Stomach smooth muscle (tissue), 2 donors: ENCODE measurements around the gene MYL2.

Experiments used
- H3K27ac ChIP-seq: one replicate; pipeline ENCODE4 v1.7.0; 2013; ENCODE audit warnings: mild to moderate bottlenecking, low read length, inconsistent platforms
- H3K27me3 ChIP-seq, 2 donors: one replicate each; pipeline ENCODE4 v1.7.0; 2013; ENCODE audit warnings: low read length in 2 of 2; ENCODE audit not compliant: insufficient read depth in 2 of 2, control insufficient read depth in 1 of 2
- H3K36me3 ChIP-seq, 2 donors: one replicate each; pipeline ENCODE4 v1.7.0; 2013; ENCODE audit warnings: low read length in 2 of 2; ENCODE audit not compliant: control insufficient read depth in 2 of 2, insufficient read depth in 2 of 2
- H3K4me1 ChIP-seq: one replicate; pipeline ENCODE4 v1.7.0; 2013; ENCODE audit warnings: low read length; ENCODE audit not compliant: control insufficient read depth, insufficient read depth
- H3K4me3 ChIP-seq, 2 donors: one replicate each; pipeline ENCODE4 v1.7.0; 2013; ENCODE audit warnings: low read length in 2 of 2
- H3K9ac ChIP-seq, 2 donors: one replicate each; pipeline ENCODE4 v1.7.0; 2013; ENCODE audit warnings: low read length in 2 of 2, mild to moderate bottlenecking in 1 of 2
- H3K9me3 ChIP-seq, 2 donors: one replicate each; pipeline ENCODE4 v1.7.0; 2013; ENCODE audit warnings: low read length in 2 of 2; ENCODE audit not compliant: control insufficient read depth in 2 of 2
- donor health status: healthy.
- donor health status: Pancreatic carcinoma.

MYL2 gene

DNA sequence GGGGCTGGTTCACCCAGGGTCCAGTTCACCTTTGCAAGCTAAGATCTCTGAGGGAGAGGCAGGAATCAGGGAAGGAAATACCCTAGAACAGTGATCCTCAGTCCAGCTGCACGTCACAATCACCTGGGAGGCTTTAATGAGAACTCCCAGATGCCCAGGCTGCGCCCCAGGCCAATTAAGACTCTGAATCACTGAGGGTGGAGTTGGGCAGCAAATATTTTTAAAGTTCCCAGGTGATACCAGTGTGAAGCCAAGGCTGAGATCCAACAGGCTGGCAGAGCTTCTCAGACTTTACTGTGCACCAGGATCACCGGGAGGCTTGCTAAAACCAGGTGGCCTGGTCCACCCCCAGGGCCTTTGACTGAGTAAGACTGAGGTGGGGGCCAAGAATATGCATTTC lies 23.8 kb downstream of the MYL2 start:
- H3K27ac ChIP-seq = no peak overlapping the region
- no peaks in the 10 kb centered on the region for H3K4me1 ChIP-seq
- H3K9ac ChIP-seq = no peak overlapping the region
- no peaks in the 10 kb centered on the region for H3K27me3 ChIP-seq
- no peaks in the 10 kb centered on the region for H3K36me3 ChIP-seq
- H3K9me3 ChIP-seq = peaks cover 0 to 6% of the 10 kb centered on the region in 2 donors
- H3K4me3 ChIP-seq = no peak overlapping the region

DNA sequence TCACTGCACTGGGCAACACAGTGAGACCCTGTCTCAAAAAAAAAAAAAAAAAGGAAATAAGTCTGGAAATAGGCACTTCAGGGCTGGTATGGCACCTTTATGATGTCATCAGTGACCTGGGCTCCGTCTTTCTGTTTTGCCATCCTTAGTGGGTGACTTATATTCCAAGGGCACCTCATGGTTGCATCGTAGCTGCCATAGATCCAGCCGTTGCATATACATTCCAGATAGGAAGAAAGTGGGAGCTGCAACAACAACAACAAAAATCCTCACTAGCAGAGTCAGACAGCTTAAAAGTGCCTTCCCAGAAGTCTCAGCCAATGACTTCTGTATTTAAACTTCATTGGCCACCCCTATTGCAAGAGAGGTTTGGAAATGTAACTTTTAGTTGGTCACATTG lies 26.4 kb downstream of the MYL2 start:
- no peak overlapping the region for H3K27ac ChIP-seq
- no peaks in the 10 kb centered on the region for H3K36me3 ChIP-seq
- no peak overlapping the region for H3K4me3 ChIP-seq
- peaks cover 0 to 4% of the 10 kb centered on the region in 2 donors for H3K9me3 ChIP-seq
- H3K4me1 ChIP-seq = no peaks in the 10 kb centered on the region
- no peak overlapping the region for H3K9ac ChIP-seq
- H3K27me3 ChIP-seq = no peaks in the 10 kb centered on the region

DNA sequence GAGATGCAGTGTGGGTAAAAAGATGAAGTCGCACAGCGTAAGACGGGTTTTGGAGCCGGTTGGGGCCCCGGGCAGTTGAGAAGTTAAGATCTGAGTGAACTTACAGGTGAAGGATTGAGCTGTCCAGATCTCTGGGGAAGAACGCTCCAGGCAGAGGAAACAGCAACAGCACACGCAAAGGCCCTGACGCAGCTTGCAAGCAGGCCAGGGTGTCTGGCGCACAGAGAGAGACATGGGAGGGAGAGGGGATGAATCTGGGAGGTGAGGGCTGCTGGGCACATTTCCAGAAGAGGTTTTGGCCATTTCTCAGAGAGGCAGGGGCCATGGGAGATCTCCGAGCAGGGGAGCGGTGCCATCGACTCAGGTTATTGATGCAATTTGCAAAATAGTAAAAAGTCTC lies 31.0 kb downstream of the MYL2 start:
- Histone ChIP-seq H3K27ac (no peak overlapping the region), H3K27me3 (no peaks in the 10 kb centered on the region), H3K9me3 (peaks cover 0 to 4% of the 10 kb centered on the region in 2 donors), H3K4me1 (no peaks in the 10 kb centered on the region), H3K36me3 (no peaks in the 10 kb centered on the region), H3K9ac (no peak overlapping the region), H3K4me3 (no peak overlapping the region)

DNA sequence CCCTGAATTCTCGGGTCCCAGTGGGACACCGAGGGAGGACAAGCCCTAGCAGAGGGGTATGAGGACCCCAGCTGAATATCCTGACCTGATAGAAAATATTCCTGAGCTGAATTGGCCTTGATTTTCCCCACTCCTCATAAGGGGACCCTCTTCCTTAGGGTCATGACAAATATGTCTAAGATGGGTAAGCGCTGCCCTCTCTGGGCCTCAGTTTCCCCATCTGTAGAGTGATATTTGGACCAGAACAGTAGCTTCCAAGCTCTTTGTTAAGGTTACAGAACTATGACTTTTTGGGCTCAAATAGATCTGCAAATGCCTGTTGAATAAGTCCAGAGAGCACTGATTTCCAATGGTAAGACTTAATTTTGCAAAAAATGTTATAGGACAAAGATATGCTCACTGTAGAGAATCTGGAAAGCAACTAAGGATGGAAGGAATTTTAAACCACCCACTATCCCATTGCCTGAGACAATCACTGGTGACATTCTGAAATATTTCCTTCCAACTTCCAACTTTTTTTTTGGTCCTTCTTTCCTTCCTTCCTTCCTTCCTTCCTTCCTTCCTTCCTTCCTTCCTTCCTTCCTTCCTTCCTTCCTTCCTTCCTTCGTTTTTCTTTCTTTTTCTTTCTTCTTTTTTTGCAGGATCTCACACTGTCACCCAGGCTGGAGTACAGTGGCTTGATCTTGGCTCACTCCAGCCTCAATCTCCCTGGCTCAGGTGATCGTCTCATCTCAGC lies 32.0 kb downstream of the MYL2 start:
- H3K4me3 ChIP-seq = no peak overlapping the region
- H3K4me1 ChIP-seq = no peaks in the 10 kb centered on the region
- no peak overlapping the region for H3K27ac ChIP-seq
- no peaks in the 10 kb centered on the region for H3K27me3 ChIP-seq
- H3K9ac ChIP-seq = no peak overlapping the region
- no peaks in the 10 kb centered on the region for H3K36me3 ChIP-seq
- H3K9me3 ChIP-seq = no peaks in the 10 kb centered on the region

DNA sequence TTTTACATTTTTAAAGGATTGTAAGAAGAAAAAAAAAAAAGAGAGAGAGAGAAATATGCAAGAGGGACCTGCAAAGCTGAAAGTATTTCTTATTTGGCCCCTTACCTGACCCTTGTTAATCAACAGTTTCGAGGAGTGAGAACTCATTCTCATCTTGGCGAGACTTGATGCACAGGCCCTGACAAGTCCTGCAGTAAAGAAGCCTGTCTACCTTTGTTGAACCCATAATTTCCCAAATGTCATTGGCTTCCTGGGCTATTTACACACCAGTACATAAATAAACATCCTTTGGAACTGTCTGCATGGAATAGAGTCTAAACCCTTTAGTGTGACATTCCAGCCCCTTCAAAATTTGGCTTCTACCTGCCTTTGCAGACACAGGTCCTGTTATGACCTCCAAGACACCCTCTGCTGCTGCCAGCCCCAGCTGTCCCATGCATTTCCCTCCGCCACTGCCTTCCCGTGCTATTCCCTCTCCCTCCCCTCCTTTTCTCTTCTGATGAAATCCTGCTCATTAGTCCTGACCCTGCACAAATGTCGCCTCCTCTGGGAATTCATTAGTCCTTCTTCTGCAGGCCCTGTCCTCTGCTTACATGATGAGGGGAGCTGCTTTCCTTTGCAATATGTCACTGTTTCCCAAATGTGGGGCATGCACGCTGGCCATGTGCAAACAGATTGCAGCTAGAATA lies 35.1 kb downstream of the MYL2 start:
- no peak overlapping the region for H3K4me3 ChIP-seq
- no peaks in the 10 kb centered on the region for H3K4me1 ChIP-seq

DNA sequence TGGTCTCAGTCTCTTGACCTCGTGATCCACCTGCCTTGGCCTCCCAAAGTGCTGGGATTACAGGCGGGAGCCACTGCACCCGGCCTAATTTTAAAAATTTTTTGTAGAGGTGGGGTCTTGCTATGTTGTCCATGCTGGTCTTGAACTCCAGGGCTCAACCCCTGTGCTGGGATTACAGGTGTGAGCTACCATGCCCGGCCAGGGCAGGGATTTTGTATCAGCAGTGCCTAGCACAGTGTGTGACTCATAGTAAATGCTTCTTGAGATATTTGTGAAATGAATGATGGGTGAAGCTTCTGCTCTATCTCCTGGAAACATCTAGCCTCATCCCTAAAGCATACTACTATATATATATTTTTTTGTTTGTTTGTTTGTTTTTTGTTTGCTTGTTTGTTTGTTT lies 37.1 kb downstream of the MYL2 start:
- no peaks in the 10 kb centered on the region for H3K9me3 ChIP-seq
- no peak overlapping the region for H3K27ac ChIP-seq
- H3K9ac ChIP-seq = no peak overlapping the region
- H3K4me1 ChIP-seq = no peaks in the 10 kb centered on the region
- H3K27me3 ChIP-seq = no peaks in the 10 kb centered on the region
- no peaks in the 10 kb centered on the region for H3K36me3 ChIP-seq
- H3K4me3 ChIP-seq = no peak overlapping the region

More for the DNA sequence above, 35.1 kb downstream of the MYL2 start:
- Histone ChIP-seq H3K27ac (no peak overlapping the region), H3K27me3 (no peaks in the 10 kb centered on the region), H3K9ac (no peak overlapping the region), H3K36me3 (no peaks in the 10 kb centered on the region), H3K9me3 (no peaks in the 10 kb centered on the region)

DNA sequence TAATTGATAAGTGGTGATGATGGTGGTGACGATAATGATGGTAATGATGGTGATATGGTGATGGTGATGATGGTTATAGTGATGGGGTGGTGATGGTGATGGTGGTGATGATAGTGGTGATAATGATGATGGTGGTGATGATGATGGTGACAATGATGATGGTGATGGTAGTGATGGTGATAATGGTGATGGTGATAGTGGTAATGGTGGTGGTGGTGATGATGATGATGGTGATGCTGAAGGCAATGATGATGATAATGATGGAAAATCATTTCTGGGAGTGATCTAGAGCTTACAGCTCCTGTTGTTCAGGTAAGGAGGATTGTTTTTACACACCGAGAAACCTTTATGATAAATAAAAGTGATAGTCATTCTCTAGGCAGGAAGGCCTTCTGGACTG lies 39.7 kb downstream of the MYL2 start:
- H3K27ac ChIP-seq = no peak overlapping the region
- H3K36me3 ChIP-seq = no peaks in the 10 kb centered on the region
- H3K9me3 ChIP-seq = no peaks in the 10 kb centered on the region
- no peaks in the 10 kb centered on the region for H3K4me1 ChIP-seq
- no peak overlapping the region for H3K4me3 ChIP-seq
- H3K9ac ChIP-seq = no peak overlapping the region
- no peaks in the 10 kb centered on the region for H3K27me3 ChIP-seq

DNA sequence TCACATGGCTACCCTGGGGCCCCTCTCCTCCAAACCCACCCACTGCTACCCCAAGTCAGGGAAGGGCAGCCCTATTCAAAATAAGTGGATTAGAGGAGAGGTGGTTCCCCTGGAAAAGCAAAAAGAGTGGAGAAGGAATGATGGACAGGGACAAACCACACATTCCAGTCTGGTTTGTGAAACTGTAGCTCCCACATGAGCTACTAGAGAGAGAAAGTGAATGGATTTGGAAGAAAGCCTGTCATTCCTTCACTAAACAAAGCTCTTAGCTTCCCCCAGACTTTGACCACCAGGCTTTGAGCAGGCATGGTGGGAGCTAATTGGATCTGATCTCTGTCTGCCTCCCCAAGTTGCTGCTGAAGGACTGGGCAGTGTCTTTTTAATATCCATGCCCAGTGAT lies 45.6 kb downstream of the MYL2 start:
- H3K4me1 ChIP-seq = no peaks in the 10 kb centered on the region
- no peaks in the 10 kb centered on the region for H3K27me3 ChIP-seq
- no peak overlapping the region for H3K4me3 ChIP-seq
- H3K9me3 ChIP-seq = peaks cover 0 to 3% of the 10 kb centered on the region in 2 donors
- no peak overlapping the region for H3K9ac ChIP-seq
- no peaks in the 10 kb centered on the region for H3K36me3 ChIP-seq
- no peak overlapping the region for H3K27ac ChIP-seq

DNA sequence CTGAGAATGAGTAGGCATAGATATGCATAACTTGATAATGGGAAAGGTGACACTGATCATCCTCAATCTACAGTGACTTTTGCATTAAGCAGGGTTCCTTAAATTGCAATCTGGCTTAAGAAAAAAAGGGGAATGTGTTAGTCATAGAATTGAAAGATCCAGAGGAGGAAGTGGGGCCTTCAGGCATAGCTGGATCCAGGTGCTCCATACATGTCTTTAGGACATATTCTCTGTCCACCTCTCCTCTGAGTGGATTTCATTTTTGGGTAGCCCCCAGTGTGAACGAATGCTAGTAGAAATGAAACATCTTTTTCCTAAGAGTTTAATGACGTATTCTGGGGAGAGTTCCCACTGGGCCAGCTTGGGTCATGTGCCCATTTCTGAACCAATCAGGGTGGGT lies 46.0 kb downstream of the MYL2 start:
- H3K27me3 ChIP-seq = no peaks in the 10 kb centered on the region
- no peak overlapping the region for H3K9ac ChIP-seq
- H3K4me3 ChIP-seq = no peak overlapping the region
- H3K9me3 ChIP-seq = peaks cover 0 to 3% of the 10 kb centered on the region in 2 donors
- H3K4me1 ChIP-seq = no peaks in the 10 kb centered on the region
- H3K27ac ChIP-seq = no peak overlapping the region
- no peaks in the 10 kb centered on the region for H3K36me3 ChIP-seq

DNA sequence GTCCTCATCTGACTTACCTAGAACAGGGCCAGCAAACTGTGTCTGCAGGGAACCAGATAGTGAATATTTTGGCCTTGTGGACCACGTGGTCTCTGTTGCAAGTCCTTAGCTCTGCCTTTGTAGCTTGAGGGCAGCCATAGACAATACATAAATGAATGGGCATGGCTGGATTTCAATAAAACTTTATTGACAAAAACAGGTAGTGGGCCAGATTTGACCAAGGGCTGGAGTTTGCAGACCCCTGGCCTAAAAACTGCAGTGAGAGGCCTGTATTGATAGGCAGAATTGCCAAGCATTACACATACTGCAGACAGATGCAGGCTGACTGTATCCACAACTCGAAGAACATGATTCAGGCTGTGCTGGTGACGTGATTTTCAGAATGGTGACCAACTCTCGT lies 48.3 kb downstream of the MYL2 start:
- Histone ChIP-seq H3K27ac (no peak overlapping the region), H3K4me3 (no peak overlapping the region), H3K4me1 (no peaks in the 10 kb centered on the region), H3K9me3 (peaks cover 0 to 3% of the 10 kb centered on the region in 2 donors), H3K27me3 (no peaks in the 10 kb centered on the region), H3K9ac (no peak overlapping the region), H3K36me3 (no peaks in the 10 kb centered on the region)

DNA sequence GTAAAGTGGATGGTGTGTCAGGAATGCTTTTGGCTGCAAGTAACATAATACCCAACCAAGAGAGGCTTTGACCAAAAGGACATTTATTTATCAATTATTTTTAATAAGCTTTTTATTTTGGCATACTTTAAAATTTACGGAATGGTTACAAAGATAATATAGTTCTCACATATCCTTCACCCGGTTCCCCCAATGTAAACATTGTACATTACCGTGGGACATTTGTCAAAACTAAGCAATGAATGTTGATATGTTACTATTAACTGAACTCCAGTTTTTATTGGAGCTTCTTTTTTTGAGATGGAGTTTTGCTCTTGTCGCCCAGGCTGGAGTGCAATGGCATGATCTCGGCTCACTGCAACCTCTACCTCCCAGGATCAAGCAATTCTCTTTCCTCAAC lies 50.6 kb downstream of the MYL2 start:
- H3K4me1 ChIP-seq = no peaks in the 10 kb centered on the region
- H3K9me3 ChIP-seq = peaks cover 0 to 3% of the 10 kb centered on the region in 2 donors
- no peak overlapping the region for H3K4me3 ChIP-seq
- no peaks in the 10 kb centered on the region for H3K27me3 ChIP-seq
- H3K36me3 ChIP-seq = no peaks in the 10 kb centered on the region
- no peak overlapping the region for H3K27ac ChIP-seq
- H3K9ac ChIP-seq = no peak overlapping the region
